Measurements from ENCODE around the gene GTF3A.

The GTF3A gene

DNA sequence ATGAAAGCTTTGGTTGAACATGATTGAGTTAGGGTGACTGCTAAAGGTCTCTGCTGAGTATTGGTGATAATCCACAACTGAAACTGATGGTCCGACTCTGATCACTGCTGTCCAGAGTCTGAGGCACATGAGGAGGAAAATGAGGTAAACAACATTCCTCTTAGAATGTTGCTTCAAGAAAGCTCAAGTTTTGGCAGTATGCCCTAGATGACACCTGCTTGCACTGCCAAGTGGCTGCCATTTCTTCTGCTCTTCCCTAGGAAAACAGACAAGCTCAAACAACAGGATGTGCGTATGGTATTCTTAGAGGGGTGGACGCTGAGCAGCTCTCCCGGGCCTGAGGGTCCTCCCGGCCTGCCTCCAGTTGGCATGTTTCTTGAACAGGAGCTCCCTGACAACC is 41.2 kb downstream of the GTF3A start:
- H3K9ac ChIP-seq (ENCODE audit: low read length): no peak overlapping the region
- H3K4me2 ChIP-seq (ENCODE audit: low read depth, low read length): no peak overlapping the region
- no peak overlapping the region for H3K4me3 ChIP-seq (ENCODE audit: low read length)
- no peaks in the 10 kb centered on the region for H3K79me2 ChIP-seq (ENCODE audit: low read length)
- H3K27me3 ChIP-seq (replicated peaks; ENCODE audit: insufficient read depth, low read length): no peaks in the 10 kb centered on the region
- H3K9me2 ChIP-seq (replicated peaks; ENCODE audit: insufficient read depth, low read length): no peaks in the 10 kb centered on the region
- H3K4me1 ChIP-seq (ENCODE audit: low read length): no peaks in the 10 kb centered on the region
- no peaks in the 10 kb centered on the region for H3K36me3 ChIP-seq (replicated peaks; ENCODE audit: insufficient read depth, low read length)
- no peak for DNase-seq
- TF ChIP-seq EZH2phosphoT487 (IDR thresholded peaks at IDR 0.05; ENCODE audit: low read length) (no peak), EZH2 (optimal IDR thresholded peaks at IDR 0.05; ENCODE audit: low read depth, low read length) (no peak)
- TF ChIP-seq, protein P1, sequence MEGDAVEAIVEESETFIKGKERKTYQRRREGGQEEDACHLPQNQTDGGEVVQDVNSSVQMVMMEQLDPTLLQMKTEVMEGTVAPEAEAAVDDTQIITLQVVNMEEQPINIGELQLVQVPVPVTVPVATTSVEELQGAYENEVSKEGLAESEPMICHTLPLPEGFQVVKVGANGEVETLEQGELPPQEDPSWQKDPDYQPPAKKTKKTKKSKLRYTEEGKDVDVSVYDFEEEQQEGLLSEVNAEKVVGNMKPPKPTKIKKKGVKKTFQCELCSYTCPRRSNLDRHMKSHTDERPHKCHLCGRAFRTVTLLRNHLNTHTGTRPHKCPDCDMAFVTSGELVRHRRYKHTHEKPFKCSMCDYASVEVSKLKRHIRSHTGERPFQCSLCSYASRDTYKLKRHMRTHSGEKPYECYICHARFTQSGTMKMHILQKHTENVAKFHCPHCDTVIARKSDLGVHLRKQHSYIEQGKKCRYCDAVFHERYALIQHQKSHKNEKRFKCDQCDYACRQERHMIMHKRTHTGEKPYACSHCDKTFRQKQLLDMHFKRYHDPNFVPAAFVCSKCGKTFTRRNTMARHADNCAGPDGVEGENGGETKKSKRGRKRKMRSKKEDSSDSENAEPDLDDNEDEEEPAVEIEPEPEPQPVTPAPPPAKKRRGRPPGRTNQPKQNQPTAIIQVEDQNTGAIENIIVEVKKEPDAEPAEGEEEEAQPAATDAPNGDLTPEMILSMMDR (IDR thresholded peaks at IDR 0.05; ENCODE audit: low read length): no peak
- no peak overlapping the region for H3K27ac ChIP-seq (ENCODE audit: low read length)
- no peaks in the 10 kb centered on the region for H3F3A ChIP-seq (ENCODE audit: insufficient read depth, low read length)
- no peak overlapping the region for H2AFZ ChIP-seq (ENCODE audit: low read length)
- no peaks in the 10 kb centered on the region for H4K20me1 ChIP-seq (ENCODE audit: insufficient read depth, low read length)
- no peaks in the 10 kb centered on the region for H3K9me3 ChIP-seq (replicated peaks; ENCODE audit: insufficient read depth, low read length)

GRCh38 chr13:27466513-27466912 is 42.1 kb downstream of the GTF3A start:
- H3F3A ChIP-seq (ENCODE audit: insufficient read depth, low read length): no peaks in the 10 kb centered on the region
- H3K36me3 ChIP-seq (replicated peaks; ENCODE audit: insufficient read depth, low read length): no peaks in the 10 kb centered on the region
- H4K20me1 ChIP-seq (ENCODE audit: insufficient read depth, low read length): no peaks in the 10 kb centered on the region
- H3K4me3 ChIP-seq (ENCODE audit: low read length): no peak overlapping the region
- H3K9me3 ChIP-seq (replicated peaks; ENCODE audit: insufficient read depth, low read length): no peaks in the 10 kb centered on the region
- DNase-seq: no peak
- H2AFZ ChIP-seq (ENCODE audit: low read length): no peak overlapping the region
- no peaks in the 10 kb centered on the region for H3K79me2 ChIP-seq (ENCODE audit: low read length)
- H3K27ac ChIP-seq (ENCODE audit: low read length): no peak overlapping the region
- no peaks in the 10 kb centered on the region for H3K4me1 ChIP-seq (ENCODE audit: low read length)
- no peak overlapping the region for H3K9ac ChIP-seq (ENCODE audit: low read length)
- no peak overlapping the region for H3K4me2 ChIP-seq (ENCODE audit: low read depth, low read length)
- no peaks in the 10 kb centered on the region for H3K9me2 ChIP-seq (replicated peaks; ENCODE audit: insufficient read depth, low read length)
- no peak for TF ChIP-seq EZH2phosphoT487 (IDR thresholded peaks at IDR 0.05; ENCODE audit: low read length)
- TF ChIP-seq EZH2 (optimal IDR thresholded peaks at IDR 0.05; ENCODE audit: low read depth, low read length): no peak
- TF ChIP-seq, protein P1 (IDR thresholded peaks at IDR 0.05; ENCODE audit: low read length): no peak
- H3K27me3 ChIP-seq (replicated peaks; ENCODE audit: insufficient read depth, low read length): no peaks in the 10 kb centered on the region

DNA sequence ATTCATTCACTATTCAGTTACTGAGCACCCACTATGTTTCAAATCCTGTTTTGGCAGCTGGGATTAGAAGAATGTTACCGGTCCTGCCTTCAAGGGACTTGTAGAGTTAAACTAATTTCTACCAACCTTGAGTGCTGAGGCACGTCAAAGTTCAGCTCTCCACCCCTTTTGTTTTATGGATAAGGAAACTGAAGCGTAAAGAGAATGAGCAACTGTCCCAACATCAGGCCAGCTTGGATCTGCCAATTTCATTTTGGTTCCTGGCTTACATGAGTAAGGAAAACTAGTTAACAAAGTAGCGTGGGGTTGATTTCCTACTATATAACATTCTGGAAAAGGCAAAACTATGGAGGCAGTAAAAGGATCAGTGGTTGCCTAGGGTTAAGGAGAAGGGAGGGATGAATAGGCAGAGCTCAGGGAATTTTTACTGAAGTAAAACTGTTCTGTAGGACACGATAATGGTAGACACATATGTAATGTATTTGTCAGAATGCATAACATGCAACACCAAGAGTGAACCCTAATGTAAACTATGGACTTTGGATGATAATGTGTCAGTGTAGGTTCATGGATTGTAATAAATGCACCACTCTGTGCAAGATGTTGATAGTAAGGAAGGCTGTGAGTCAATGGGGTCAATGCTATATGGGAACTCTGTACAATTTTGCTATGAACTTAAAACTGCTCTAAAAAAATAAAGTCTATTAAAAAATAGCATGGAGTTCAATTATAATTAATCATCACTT is 45.8 kb downstream of the GTF3A start:
- no peak overlapping the region for H2AFZ ChIP-seq (ENCODE audit: low read length)
- no peaks in the 10 kb centered on the region for H3K9me3 ChIP-seq (replicated peaks; ENCODE audit: insufficient read depth, low read length)
- DNase-seq: no peak
- no peaks in the 10 kb centered on the region for H3K4me1 ChIP-seq (ENCODE audit: low read length)
- no peak overlapping the region for H3K27ac ChIP-seq (ENCODE audit: low read length)
- TF ChIP-seq EZH2phosphoT487 (IDR thresholded peaks at IDR 0.05; ENCODE audit: low read length): no peak
- TF ChIP-seq, protein P1 (IDR thresholded peaks at IDR 0.05; ENCODE audit: low read length): no peak
- no peaks in the 10 kb centered on the region for H4K20me1 ChIP-seq (ENCODE audit: insufficient read depth, low read length)
- no peak overlapping the region for H3K9ac ChIP-seq (ENCODE audit: low read length)
- H3K9me2 ChIP-seq (replicated peaks; ENCODE audit: insufficient read depth, low read length): no peaks in the 10 kb centered on the region
- H3K79me2 ChIP-seq (ENCODE audit: low read length): no peaks in the 10 kb centered on the region
- H3K36me3 ChIP-seq (replicated peaks; ENCODE audit: insufficient read depth, low read length): no peaks in the 10 kb centered on the region
- no peaks in the 10 kb centered on the region for H3K27me3 ChIP-seq (replicated peaks; ENCODE audit: insufficient read depth, low read length)
- H3F3A ChIP-seq (ENCODE audit: insufficient read depth, low read length): no peaks in the 10 kb centered on the region
- no peak overlapping the region for H3K4me2 ChIP-seq (ENCODE audit: low read depth, low read length)
- no peak overlapping the region for H3K4me3 ChIP-seq (ENCODE audit: low read length)
